ENCODE measurements around the gene CES2.

- TF ChIP-seq CBX2 (IDR thresholded peaks at IDR 0.05; ENCODE audit: borderline replicate concordance, low read depth) (no peak), BCL3 (IDR thresholded peaks at IDR 0.05) (no peak), POLR2AphosphoS2 (conservative IDR thresholded peaks at IDR 0.05; ENCODE audit: low read length) (no peak), MYC (IDR thresholded peaks at IDR 0.05; ENCODE audit: borderline replicate concordance, low read length) (no peak), CTCF (IDR thresholded peaks at IDR 0.05) (no peak), POLR2A (IDR thresholded peaks at IDR 0.05; ENCODE audit: low read length) (no peak), CEBPB (IDR thresholded peaks at IDR 0.05) (no peak), JUN (IDR thresholded peaks at IDR 0.05) (no peak)
Measured at GRCh38 chr16:66953462-66954096, 18.3 kb downstream of the CES2 start.
